Esophagus (tissue), 2 donors: ENCODE measurements around the gene FOXP1. TPM values are rescaled to one million over a fixed set of nuclear protein-coding genes. Genes with fewer than 3 reads are reported as not detected.

ENCODE experiments used
- H3K27ac ChIP-seq, 2 donors: one replicate each; pipeline ENCODE4 v1.5.1; 2013; ENCODE audit warnings: low read depth in 2 of 2, mild to moderate bottlenecking in 2 of 2, inconsistent platforms in 1 of 2, low read length in 1 of 2, moderate library complexity in 1 of 2
- H3K27me3 ChIP-seq, 2 donors: one replicate each; pipeline ENCODE4 v1.6.1; 2013; ENCODE audit warnings: low read length in 2 of 2, control low read depth in 1 of 2, mild to moderate bottlenecking in 1 of 2; ENCODE audit not compliant: insufficient read depth in 2 of 2, control insufficient read depth in 1 of 2
- H3K36me3 ChIP-seq, 2 donors: one replicate each; pipeline ENCODE4 v1.6.1; 2013; ENCODE audit warnings: low read length in 1 of 2; ENCODE audit not compliant: control insufficient read depth in 2 of 2, insufficient read depth in 2 of 2
- H3K4me1 ChIP-seq, 2 donors: one replicate each; pipeline ENCODE4 v1.6.1; 2013; ENCODE audit warnings: low read length in 1 of 2; ENCODE audit not compliant: control insufficient read depth in 2 of 2, insufficient read depth in 2 of 2
- H3K4me3 ChIP-seq, 2 donors: one replicate each; pipeline ENCODE4 v1.5.1; 2013; ENCODE audit warnings: low read length in 2 of 2, mild to moderate bottlenecking in 2 of 2, low read depth in 1 of 2, moderate library complexity in 1 of 2
- H3K9me3 ChIP-seq, 2 donors: one replicate each; pipeline ENCODE4 v1.6.1; 2013; ENCODE audit warnings: mild to moderate bottlenecking in 2 of 2, low read depth in 1 of 2, low read length in 1 of 2, moderate library complexity in 1 of 2; ENCODE audit not compliant: control insufficient read depth in 2 of 2, insufficient read depth in 1 of 2
- WGBS, 2 donors: extraction: QIAGEN DNeasy Blood & Tissue Kit; methylation state at CpG; one replicate each; pipeline ENCODE4 v1.1.7; 2013; 5-methylcytosine and 5-hydroxymethylcytosine counted together
- polyA plus RNA-seq, 2 donors: library from polyadenylated mRNA; stranded (reverse); fragments of 200-250 nt; gene quantifications; one replicate each; pipeline ENCODE4 v1.2.3, GENCODE V29; 2013
- donor health status: healthy with polysubstance abuse.
- donor health status: Bipolar disorder and iron deficiency.

Gene FOXP1
- polyA plus RNA-seq, 2 donors = 10.7 to 20.4 TPM

- H3K4me1 ChIP-seq = no peaks in the 10 kb centered on the region
- H3K9me3 ChIP-seq = no peaks in the 10 kb centered on the region
- H3K4me3 ChIP-seq = no peak overlapping the region
- 92 to 98% methylated on average over 1 of the region's 1 CpG for WGBS, 2 donors
- no peaks in the 10 kb centered on the region for H3K27me3 ChIP-seq
- no peak overlapping the region for H3K27ac ChIP-seq
- H3K36me3 ChIP-seq = no peaks in the 10 kb centered on the region
These were observed 394.0 kb downstream of the FOXP1 start for GRCh38 chr3:71189480-71189879.

- WGBS, 2 donors = 100% methylated on average over 1 of the region's 1 CpG
- Histone ChIP-seq H3K4me1 (no peaks in the 10 kb centered on the region), H3K4me3 (no peak overlapping the region), H3K9me3 (no peaks in the 10 kb centered on the region), H3K27me3 (no peaks in the 10 kb centered on the region), H3K27ac (no peak overlapping the region), H3K36me3 (no peaks in the 10 kb centered on the region)
These were observed 395.8 kb downstream of the FOXP1 start for GRCh38 chr3:71187715-71188114.

GRCh38 chr3:71186801-71187200, 396.7 kb downstream of the FOXP1 start:
- Histone ChIP-seq H3K36me3 (no peaks in the 10 kb centered on the region), H3K9me3 (no peaks in the 10 kb centered on the region), H3K27me3 (no peaks in the 10 kb centered on the region), H3K4me1 (no peaks in the 10 kb centered on the region), H3K27ac (no peak overlapping the region), H3K4me3 (no peak overlapping the region)
- 81 to 86% methylated on average over 2 of the region's 2 CpGs for WGBS, 2 donors

GRCh38 chr3:71185733-71186455, 397.6 kb downstream of the FOXP1 start:
- H3K27me3 ChIP-seq = no peaks in the 10 kb centered on the region
- no peaks in the 10 kb centered on the region for H3K9me3 ChIP-seq
- 80 to 82% methylated on average over 3 of the region's 3 CpGs for WGBS, 2 donors
- H3K36me3 ChIP-seq = no peaks in the 10 kb centered on the region
- no peak overlapping the region for H3K27ac ChIP-seq
- no peaks in the 10 kb centered on the region for H3K4me1 ChIP-seq
- no peak overlapping the region for H3K4me3 ChIP-seq

GRCh38 chr3:71184252-71184651, 399.3 kb downstream of the FOXP1 start:
- H3K9me3 ChIP-seq = no peaks in the 10 kb centered on the region
- H3K36me3 ChIP-seq = no peaks in the 10 kb centered on the region
- H3K27ac ChIP-seq = no peak overlapping the region
- no peaks in the 10 kb centered on the region for H3K4me1 ChIP-seq
- whole genome bisulfite sequencing, 2 donors = 84 to 100% methylated on average over 1 of the region's 1 CpG
- H3K4me3 ChIP-seq = no peak overlapping the region
- no peaks in the 10 kb centered on the region for H3K27me3 ChIP-seq

- Histone ChIP-seq H3K27ac (no peak overlapping the region), H3K4me3 (no peak overlapping the region), H3K27me3 (no peaks in the 10 kb centered on the region), H3K4me1 (no peaks in the 10 kb centered on the region), H3K36me3 (no peaks in the 10 kb centered on the region), H3K9me3 (no peaks in the 10 kb centered on the region)
- WGBS, 2 donors = 95% methylated on average over 5 of the region's 5 CpGs
These were observed 400.0 kb downstream of the FOXP1 start for GRCh38 chr3:71183549-71183948.

GRCh38 chr3:71180524-71180923, 403.0 kb downstream of the FOXP1 start:
- H3K4me3 ChIP-seq = no peak overlapping the region
- no peaks in the 10 kb centered on the region for H3K9me3 ChIP-seq
- H3K27ac ChIP-seq = no peak overlapping the region
- no peaks in the 10 kb centered on the region for H3K36me3 ChIP-seq
- no peaks in the 10 kb centered on the region for H3K4me1 ChIP-seq
- 70 to 74% methylated on average over 6 of the region's 6 CpGs for WGBS, 2 donors
- H3K27me3 ChIP-seq = no peaks in the 10 kb centered on the region

- Histone ChIP-seq H3K4me3 (no peak overlapping the region), H3K27ac (no peak overlapping the region), H3K27me3 (no peaks in the 10 kb centered on the region), H3K9me3 (no peaks in the 10 kb centered on the region), H3K36me3 (no peaks in the 10 kb centered on the region), H3K4me1 (no peaks in the 10 kb centered on the region)
- 93 to 94% methylated on average over 4 of the region's 4 CpGs for WGBS, 2 donors
These were observed 406.2 kb downstream of the FOXP1 start for GRCh38 chr3:71177375-71177774.

GRCh38 chr3:71176366-71176765, 407.2 kb downstream of the FOXP1 start:
- WGBS, 2 donors = 93 to 94% methylated on average over 5 of the region's 5 CpGs
- no peak overlapping the region for H3K27ac ChIP-seq
- H3K4me1 ChIP-seq = no peaks in the 10 kb centered on the region
- no peaks in the 10 kb centered on the region for H3K36me3 ChIP-seq
- H3K9me3 ChIP-seq = no peaks in the 10 kb centered on the region
- no peak overlapping the region for H3K4me3 ChIP-seq
- no peaks in the 10 kb centered on the region for H3K27me3 ChIP-seq

GRCh38 chr3:71175691-71176365, 407.7 kb downstream of the FOXP1 start:
- 67 to 90% methylated on average over 5 of the region's 5 CpGs for WGBS, 2 donors
- Histone ChIP-seq H3K27me3 (no peaks in the 10 kb centered on the region), H3K36me3 (no peaks in the 10 kb centered on the region), H3K4me1 (no peaks in the 10 kb centered on the region), H3K4me3 (no peak overlapping the region), H3K9me3 (no peaks in the 10 kb centered on the region), H3K27ac (no peak overlapping the region)
